NCI-H524 treated with DMSO at 0.1 percent for 48 hours (cell line): ENCODE data around the gene NAA25.

ENCODE experiments used
- DNase-seq: peaks from one replicate; lab custom pipeline; 2025; lab: John Stamatoyannopoulos, UW

The NAA25 gene

GRCh38 chr12:112108202-112109079 lies at the start of gene NAA25:
TSS of gene NAA25 (minus strand) at chr12:112108783. CDS start at chr12:112108773, 10 bp downstream.
- peak; percentile 74 for DNase-seq

DNA sequence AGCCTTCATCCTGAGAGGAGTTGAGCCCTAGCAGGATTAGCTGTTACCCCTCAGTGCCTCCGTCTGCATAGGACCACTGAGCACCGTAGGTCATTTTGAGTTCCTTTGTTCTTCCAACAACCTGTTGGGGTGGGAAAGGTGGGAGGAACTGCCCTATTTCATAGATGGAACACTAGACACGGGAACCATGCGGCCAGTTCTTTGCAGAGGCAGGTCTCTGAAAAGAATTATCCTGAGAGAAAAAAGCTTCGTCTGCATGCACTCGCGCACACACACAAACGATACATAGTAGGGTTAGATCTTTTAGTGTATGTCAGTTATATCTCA lies 45.3 kb upstream of the NAA25 start:
- no peak for DNase-seq

DNA sequence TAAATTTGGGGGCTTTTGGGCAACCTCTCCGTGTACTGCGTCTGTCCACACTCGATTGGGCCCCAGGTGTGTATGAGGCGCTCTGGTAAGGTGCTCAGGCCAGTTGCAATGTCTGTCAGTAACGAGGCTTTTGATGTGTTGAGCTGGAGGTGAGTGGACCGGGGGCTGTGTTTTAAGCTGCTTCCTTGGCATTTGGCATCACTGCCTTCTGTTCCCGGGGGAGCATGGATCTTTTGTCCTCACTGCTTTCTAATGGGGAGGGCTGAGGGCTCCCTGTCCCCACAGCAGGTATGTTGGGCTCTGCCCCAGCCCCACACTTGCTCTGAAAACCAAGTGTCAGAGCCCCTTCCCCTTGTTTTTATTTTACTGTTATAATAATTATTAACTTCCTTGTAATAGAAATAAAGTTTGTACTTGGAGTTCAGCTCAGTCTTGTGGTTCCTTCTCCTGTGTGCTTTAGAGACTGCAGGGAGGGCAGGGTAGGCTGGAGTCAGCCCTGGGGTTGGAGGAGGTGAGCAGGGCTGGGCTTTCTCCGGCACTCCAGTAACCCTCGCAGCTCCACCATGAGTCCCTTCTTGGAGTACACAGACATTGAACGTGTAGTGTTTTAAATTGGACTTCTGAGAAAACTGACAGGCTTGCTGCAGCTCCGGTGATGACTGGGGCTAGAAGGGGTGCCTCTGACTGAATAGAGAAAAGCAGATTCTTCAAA lies 44.8 kb upstream of the NAA25 start:
- no peak for DNase-seq

DNA sequence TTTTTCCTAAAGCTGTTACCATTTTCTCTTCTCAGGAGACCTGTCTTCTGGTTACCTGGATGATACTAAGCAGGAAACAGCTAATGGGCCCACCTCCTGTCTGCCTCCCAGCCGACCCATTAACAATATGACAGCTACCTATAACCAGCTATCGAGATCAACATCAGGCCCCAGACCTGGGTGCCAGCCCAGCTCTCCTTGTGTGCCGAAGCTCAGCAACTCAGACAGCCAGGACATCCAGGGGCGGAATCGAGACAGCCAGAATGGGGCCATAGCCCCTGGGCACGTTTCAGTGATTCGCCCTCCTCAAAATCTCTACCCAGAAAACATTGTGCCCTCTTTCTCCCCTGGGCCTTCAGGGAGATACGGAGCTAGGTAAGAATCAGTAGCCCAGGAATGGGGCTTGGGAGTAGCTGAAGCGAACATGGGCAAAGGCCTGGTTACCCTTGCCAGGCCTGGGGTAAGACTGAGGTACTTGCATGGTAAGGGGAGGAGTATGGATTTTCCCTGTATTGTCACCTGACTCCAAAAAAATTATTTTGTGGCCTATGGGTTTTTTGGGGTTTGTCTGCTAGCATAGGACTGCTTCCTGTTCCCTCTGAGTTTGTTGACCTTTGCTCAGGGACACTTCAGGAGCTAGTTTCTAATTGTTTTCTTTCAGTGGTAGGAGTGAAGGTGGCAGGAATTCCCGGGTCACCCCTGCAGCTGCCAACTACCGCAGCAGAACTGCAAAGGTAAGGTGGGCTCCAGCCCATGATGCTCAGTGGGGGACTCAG lies 43.4 kb upstream of the NAA25 start:
- no peak for DNase-seq

DNA sequence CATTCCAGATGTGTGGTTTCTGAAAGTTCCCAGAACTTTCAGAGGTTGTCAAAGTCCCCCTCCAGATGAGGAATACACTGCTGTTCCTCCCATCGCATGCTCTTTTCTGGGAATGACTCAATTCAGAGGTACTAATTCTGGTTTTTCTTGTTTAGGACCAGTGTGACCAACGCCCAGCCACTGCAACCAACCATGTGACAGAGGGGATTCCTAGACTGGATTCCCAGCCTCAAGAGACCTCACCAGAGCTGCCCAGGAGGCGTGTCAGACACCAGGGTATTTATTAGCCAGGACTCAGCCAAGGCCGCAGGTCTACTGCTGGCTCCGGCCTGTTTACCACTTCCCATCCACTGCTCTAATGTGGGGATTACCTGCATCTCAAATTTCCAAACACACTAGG lies 41.0 kb upstream of the NAA25 start:
- DNase-seq = no peak

- no peak for DNase-seq
These were observed 39.5 kb upstream of the NAA25 start for GRCh38 chr12:112148031-112148513.

DNA sequence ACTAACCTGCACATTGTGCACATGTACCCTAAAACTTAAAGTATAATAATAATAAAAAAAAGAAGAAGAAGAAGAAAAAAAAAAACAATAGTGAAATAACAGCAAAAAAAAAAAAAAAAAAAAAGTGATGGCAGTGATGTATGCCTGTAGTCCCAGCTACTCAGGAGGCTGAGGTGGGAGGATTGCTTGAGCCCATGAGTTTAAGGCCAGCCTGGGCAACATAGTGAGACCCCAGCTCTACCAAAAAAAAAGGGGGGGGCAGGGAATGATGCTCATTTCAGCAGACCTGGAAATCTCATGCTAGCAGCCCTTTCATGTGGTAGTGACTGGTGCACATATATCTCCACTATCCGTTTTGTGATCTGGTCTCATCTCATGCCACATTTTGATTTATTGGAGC lies 37.5 kb upstream of the NAA25 start:
- DNase-seq = no peak

DNA sequence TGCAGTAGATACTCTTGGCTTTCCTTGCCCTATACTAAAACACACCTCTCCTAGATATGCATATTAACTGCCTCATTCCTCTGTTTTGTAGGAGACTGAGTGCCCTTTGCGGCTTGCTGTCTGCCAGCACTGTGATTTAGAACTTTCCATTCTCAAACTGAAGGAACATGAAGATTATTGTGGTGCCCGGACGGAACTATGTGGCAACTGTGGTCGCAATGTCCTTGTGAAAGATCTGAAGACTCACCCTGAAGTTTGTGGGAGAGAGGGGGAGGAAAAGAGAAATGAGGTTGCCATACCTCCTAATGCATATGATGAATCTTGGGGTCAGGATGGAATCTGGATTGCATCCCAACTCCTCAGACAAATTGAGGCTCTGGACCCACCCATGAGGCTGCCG lies 32.1 kb upstream of the NAA25 start:
- DNase-seq = no peak

DNA sequence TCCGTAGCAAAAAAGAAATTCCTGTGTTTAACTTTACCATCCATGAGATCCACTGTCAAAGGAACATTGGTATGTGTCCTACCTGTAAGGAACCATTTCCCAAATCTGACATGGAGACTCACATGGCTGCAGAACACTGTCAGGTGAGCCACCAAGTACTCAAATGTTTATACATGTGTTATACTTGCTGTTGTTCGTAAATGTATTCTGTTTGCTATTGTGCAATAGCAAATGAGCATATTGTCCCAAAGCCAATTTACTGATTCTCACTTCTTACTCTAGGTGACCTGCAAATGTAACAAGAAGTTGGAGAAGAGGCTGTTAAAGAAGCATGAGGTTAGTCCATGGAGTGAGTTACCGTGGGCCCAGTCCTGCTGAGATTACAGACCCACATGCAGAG lies 26.1 kb upstream of the NAA25 start:
- DNase-seq = no peak

- no peak for DNase-seq
These were observed 24.8 kb upstream of the NAA25 start for GRCh38 chr12:112133418-112133817.

DNA sequence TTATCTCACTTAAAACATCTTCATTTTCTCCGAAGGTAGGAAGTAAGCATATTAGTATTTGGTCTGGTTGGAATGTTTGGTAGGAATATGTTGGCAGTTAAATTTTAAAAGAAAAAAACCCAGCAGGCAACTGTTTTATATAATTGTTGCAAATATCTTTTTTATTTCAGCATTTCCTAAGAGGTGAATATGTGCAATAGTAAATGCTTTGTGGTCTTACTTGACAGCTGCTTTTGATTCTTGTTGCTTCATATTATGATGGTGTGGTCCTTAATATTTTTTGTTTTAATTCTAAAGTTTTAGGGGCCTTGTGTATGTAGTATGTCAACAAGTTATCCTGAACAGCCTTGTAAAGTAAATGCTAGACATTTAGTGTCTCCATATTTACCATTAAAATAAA lies 23.1 kb upstream of the NAA25 start:
- no peak for DNase-seq

DNA sequence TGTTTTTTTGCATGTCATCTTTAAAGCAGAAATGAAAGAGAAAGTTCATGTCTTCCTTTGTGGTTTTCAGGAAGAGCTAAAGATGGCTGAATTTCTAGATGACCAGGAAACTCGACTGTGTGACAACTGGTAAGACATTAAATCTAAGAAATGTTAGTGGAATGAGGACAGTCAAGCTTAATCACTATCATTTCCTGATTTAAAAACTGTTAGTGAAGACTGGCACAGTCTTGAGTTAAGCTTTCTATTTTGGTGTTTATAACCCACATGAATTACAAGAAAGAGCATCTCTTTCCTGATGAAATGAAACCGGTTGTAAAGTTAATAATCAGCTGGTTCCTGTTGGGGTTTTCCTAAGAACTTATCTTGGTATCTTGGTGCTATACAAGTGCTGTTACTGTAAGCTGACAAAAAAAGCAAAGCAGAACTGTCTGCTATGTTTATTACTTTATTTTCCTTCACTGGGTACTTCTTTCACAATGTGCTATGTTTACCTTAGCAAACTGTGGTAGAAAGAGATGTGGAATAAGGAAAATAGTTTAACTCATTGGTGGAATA lies 21.9 kb upstream of the NAA25 start:
- DNase-seq = no peak

DNA sequence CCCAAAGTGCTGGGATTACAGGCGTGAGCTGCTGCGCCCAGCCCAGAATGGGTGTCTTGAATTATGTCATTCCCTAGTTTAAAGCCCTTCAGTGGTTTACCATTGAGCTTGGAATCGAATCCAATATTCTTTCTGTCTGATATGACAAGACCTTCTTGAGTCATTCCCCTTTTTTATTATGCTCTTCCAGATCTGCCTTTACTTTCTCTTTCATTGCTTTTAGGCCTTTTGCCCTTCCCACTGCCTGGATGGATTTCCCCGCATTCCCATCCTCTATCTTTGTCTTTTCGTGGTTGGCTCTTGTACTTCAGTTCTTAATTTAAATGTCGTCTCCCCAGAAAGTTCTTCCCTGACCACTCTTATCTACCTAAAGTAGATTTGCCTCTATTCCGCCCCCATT lies 18.3 kb upstream of the NAA25 start:
- DNase-seq = no peak

DNA sequence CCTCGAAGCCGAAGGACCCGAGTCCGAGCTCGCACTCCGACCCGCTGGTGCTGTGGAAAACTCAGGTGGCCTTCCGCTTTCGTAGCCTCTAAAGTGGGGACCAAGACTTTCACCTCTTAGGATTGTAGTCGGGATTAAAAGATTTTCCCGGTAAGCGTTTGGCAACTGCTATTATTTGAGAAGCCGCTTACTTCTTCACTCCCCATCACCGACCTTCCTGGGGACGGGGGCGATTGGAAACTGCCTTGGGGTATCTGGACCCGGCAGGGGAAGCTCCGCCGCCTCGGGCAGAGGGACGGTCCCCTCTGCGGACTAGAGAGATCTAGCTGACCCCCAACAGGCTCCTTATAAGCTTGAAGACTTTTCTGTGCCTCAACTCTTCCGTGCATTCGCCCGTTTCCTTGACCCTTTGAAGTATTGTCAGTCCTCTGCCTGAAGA lies 17.4 kb upstream of the NAA25 start:
- DNase-seq = no peak

DNA sequence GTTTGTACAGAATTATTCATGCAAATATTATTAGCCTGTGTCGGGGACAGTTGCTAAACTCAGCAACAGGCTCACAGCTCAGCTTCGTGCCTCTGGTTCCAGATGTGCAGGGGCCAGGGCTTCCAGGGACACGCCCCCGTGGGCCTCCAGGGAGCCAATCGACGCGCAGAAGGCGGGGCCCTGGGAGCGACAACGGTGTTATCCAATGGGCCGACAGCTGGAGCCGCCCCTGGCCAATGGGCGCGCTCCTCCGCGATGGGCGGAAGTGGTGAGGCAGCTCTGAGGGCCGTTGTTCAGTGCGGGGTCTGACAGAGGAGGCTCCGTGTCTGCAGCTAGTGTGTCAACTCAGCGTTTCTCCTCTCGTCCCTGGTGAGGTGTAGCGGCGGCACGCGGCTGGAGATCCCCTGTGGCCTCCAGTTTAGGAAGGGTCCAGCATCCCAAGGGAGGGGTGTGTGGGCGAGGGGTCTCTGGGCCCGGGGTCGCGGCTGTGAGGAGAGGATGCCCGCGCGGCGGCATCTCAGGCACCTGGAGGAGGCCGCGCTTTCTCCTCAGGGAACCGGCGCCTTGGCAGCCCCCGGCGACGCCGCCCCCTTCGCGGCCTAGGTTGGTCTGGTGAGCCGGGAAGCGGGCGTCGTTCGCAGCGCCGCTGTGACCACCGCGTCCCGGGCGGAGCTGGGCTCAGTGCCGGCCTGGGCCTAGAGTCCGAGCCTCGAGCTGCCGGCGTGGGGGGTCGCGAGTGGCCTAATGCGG lies 16.8 kb upstream of the NAA25 start, which contains the start of gene TRAFD1:
TSS of gene TRAFD1 (plus strand) at position 311 of the 750 bp plus-strand sequence. CDS start 4,963 bp downstream, outside the sequence.
- DNase-seq = peak; percentile 83

DNA sequence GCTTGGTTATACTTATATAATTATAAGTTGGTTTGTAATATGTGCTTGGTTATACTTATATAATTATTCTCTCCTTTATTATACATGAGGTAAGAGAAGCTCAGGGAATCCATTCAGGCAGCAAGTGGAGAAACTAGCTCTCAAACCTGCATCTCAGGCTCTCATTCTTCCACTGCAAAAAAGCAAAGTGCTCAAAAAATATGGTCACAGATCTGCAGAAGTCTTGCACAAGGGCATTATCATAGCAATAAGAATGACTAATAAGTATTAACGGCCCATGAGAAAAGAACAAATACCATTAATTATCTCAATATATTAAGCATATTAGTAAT lies 16.3 kb upstream of the NAA25 start:
- no peak for DNase-seq

DNA sequence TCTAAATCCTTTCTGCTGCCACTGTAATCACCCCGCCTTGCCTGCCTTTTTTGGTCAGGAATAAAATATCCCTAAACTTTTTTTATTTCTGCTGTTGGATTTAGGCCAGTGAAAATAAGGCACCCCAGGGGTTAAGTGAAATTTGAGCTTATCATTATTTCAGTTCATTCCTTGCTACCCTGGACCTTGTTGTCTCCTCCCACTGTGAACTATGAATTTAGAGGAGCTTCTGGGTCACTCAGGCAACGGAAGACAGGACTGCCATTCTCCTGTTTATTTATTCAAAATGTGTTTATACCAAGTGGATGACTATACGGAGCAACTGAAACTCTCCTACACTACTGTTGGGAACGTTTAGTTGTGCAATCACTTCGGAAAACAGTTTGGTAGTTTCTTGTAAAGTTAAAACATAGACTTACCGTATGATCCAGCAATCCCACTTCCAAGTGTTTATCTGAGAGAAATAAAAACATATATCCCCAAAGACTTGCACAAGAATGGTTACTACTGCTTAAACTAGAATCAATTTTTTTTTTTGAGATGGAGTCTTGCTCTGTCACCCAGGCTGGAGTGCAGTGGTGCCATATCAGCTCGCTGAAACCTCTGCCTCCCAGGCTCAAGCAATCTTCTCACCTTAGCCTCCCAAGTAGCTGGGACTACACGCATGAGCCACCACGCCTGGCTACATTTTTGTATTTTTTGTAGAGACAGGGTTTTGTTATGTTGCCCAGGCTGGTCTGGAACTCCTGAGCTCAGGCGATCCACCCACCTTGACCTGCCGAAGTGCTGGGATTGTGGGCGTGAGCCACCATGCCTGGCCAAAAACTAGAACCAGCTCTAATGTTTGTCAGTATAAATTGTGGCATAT lies 14.5 kb upstream of the NAA25 start:
- no peak for DNase-seq

DNA sequence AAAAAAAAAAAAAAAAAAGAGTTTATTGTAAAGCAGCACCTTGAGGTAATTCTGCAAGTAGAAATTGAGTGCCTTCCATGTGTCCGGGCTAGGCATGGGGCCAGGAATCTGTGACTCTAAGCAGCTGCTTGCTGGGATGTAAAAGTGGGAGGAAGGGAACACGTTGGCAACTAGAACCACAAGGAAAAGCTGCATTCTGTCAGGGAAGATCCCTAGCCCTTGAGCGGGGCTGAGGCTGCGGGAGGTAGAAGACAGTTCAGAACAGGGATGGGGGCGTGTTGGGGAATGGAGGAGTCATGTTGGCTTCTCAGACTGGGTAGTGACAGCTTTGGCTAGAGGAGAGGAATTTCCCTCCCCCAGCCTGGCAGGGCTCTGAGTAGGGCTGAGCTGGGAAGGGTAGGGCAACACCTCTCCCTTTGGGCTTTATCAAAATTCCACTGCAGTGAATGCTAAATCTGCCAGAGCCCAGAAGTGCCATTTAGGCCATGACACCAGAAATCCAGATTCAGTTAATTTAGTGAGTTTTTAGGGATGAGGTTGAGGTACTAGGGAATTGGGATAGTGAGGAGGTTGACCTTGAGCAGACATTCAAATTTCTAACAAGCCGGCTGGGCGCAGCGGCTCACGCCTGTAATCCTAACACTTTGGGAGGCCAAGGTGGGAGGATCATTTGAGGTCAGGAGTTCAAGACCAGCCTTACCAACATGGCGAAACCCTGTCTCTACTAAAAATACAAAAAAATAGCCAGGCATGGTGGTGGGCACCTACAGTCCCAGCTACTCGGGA lies 13.4 kb upstream of the NAA25 start:
- DNase-seq = no peak

DNA sequence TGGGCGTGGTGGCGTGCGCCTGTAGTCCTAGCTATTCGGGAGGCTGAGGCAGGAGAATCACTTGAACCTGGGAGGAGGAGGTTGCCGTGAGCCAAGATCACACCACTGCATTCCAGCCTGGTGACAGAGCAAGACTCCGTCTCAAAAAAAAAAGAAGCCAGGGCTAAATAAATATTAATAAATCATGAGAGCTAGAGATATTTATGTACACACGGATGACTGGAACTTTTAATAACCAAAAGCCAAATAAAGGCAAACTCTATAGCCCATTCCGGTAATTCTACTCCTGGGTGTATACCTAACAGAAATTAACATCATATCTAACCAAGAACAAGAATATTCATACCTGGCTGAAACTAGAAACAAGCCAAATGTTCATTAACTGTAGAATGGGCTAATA lies 9.1 kb upstream of the NAA25 start:
- DNase-seq = no peak
